SK-N-DZ (cell line): ENCODE results near the gene GALNT3.

Experiments used
- DNase-seq: peaks from one replicate; pipeline ENCODE4 v3.0.0-alpha.2; 2015; ENCODE audit warnings: low spot score

Gene GALNT3

GRCh38 chr2:165796819-165797530, 2.9 kb upstream of the GALNT3 start:
- DNase-seq, result no peak

DNA sequence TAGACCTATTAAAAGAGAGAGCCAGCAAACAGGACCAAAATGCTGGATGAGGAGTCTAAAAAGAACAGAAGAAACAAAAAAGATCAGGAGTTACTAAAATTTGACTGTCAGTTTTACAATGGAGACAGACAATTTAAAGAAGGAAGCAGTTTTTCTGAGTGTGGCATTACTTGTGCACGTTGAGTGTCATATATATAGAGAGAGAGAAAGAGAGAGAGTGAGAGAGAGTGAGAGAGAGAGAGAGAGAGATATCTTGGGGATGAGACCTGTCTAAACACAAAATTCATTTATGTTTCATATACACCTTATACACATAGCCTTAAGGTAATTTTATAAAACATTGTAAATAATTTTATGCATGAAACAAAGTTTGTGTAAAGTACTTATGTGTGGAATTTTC, 2.1 kb upstream of the GALNT3 start:
- DNase-seq, result no peak

DNA sequence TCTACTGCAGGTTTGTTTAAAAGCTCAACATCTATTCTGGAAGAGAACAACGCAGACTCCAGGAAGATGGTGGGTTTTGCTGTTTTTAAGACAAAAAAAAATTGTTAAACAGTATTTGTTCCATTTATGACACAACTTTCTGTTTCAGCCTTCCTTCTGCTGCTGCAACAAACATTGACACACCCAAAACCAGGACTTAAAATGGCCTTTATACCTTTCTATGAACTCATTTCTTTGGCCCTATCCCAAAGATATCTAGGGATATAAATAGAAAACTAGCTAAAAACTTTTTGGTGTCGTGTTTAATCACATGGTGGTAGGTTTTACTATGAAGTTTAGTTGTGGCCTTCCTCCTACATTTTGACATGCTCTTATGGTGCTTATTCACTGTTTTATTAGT, 964 bp upstream of the GALNT3 start:
- no peak for DNase-seq

DNA sequence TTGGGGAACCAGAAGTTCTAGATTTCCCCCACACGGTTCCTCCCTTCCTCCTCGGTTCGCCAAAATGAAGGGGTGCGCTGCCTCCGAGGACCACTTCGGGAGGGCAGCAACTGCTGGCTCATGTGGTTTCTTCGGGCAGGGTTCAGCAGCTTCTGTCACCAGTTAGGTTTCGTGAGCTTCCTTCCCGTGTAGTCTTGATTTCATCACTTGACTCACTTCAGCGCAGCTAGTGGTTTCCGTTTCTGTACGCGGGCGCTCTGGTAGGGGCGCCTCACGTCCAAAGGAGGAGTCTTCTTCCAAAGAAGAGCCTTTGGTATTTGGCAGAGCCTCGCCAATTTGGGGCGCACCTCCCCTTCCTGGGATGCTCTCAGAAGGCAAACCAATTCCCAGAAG, 485 bp upstream of the GALNT3 start:
- no peak for DNase-seq

GRCh38 chr2:165793161-165793778, 777 bp downstream of the GALNT3 start:
- DNase-seq, result no peak

GRCh38 chr2:165792104-165792454, 2.0 kb downstream of the GALNT3 start:
- no peak for DNase-seq

GRCh38 chr2:165791421-165792103, 2.5 kb downstream of the GALNT3 start:
- no peak for DNase-seq

DNA sequence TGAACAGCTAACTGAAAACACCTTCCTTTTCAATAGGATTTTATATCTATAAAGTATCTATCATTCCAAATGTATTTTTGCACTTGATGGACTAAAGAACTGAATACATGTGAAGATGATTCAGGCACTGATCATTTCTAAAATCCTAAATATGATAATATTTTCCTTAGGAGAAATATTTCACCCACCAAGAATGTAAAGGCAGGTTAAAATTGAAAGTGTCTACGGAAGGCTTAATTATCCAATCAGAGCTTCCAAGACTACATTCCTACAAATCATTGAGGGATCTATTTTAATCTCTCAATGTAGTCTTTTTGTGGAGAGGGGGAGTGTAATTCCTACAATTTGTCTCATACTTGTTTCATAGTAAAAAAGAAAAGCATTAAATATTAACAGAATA, 3.6 kb downstream of the GALNT3 start:
- DNase-seq, result no peak

- no peak for DNase-seq
Measured at GRCh38 chr2:165787334-165787733, 6.7 kb downstream of the GALNT3 start.

DNA sequence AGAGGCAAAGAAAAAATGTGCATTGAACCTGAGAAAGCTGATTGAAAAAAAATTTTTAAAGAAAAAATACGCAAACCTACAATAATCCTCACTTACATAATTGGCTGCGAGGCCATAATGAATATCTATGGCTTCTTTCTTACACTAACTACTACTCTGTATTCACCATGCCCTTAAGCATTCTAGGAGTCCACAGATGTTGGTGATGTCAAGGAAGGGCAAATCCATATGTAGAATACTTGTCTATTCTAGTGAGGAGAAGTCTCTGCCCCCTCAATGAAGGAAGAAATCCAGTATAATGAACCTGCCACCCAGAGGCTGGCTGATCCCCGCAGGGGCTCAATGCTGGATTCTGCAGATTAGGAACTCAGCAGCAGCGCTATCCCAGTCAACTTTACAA, 14.3 kb downstream of the GALNT3 start:
- no peak for DNase-seq

- DNase-seq, result peak; percentile 11
Measured at GRCh38 chr2:165778653-165779451, 15.2 kb downstream of the GALNT3 start.

- no peak for DNase-seq
Measured at GRCh38 chr2:165778187-165778556, 15.9 kb downstream of the GALNT3 start.

GRCh38 chr2:165777522-165778186, 16.4 kb downstream of the GALNT3 start:
- DNase-seq, result no peak

- no peak for DNase-seq
Measured at GRCh38 chr2:165776796-165777195, 17.3 kb downstream of the GALNT3 start.

- DNase-seq, result no peak
Measured at GRCh38 chr2:165776013-165776412, 18.0 kb downstream of the GALNT3 start.

GRCh38 chr2:165773684-165774083, 20.4 kb downstream of the GALNT3 start:
- DNase-seq, result no peak

- no peak for DNase-seq
Measured at GRCh38 chr2:165772183-165772582, 21.9 kb downstream of the GALNT3 start.

- no peak for DNase-seq
Measured at GRCh38 chr2:165766326-165766927, 27.6 kb downstream of the GALNT3 start.

DNA sequence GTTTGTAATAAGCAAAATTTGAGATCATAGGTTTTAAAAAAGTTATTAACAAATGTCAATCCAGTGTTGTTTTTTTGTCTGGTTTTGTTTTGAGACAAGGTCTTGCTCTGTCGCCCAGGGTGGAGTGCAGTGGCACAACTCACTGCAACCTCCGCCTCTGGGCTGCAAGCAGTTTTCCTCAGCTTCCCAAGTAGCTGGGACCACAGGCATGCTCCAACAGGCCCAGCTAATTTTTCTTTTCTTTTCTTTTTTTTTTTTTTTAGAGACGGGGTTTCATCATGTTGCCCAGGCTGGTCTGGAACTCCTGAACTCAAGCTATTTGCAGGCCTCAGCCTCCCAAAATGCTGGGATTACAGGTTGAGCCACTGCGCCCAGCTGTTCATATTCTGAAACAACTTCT, 31.3 kb downstream of the GALNT3 start:
- DNase-seq, result no peak

DNA sequence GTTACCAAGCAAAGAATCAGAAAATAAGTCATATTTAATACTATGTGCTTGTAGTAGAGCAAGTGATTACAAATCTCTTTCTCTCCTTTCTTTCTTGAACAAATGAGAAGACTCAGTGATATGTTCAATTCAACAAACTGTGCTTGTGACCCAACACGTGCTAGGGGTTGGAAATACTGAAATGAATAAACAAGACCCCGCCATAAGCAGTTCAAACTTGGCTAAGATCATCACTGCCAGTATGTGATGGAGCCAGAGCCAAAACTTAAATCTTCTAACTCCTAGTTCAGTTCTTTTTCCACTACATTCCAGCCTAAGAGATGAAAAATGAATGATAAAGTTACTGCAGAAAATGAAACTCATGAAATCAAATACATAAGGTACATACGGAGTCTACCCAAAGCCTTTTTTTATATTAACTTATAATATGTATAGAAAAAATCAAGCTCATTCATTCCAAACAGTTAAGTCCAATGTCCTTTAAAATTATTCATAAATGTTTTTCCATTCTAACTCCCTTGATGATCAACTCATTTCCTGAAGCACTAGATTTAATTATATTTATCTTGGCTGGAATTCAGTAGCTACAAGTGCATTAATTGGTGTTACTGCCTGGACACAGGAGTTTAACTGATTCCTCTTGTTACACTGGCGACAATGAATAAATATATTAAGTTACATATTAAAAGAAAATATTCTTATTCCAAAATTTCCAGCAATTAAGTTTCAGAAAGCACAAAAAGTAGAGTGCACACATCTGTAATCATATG, 36.0 kb downstream of the GALNT3 start:
- no peak for DNase-seq

DNA sequence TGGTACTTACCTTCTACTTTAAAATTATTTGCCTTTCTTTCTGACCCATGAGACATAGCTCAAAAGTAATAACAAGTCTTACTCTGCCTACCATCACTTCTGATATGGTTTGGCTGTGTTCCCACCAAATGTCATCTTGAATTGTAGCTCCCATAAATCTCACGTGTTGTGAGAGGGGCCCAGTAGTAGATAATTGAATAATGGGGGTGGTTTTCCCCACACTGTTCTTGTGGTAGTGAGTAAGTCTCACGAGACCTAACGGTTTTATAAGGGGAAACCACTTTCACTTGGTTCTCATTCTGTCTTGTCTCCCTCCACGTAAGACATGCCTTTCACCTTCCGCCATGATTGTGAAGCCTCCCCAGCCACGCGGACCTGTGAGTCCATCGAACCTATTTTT, 47.5 kb downstream of the GALNT3 start:
- DNase-seq, result peak; percentile 31
